ENCODE data around the gene CARD10. TPM values are rescaled to one million over a fixed set of nuclear protein-coding genes. Genes with fewer than 3 reads are reported as not detected.

Gene CARD10
- polyA plus RNA-seq, 1 of the 3 experiments (the other 2 are of a cell fraction) = 14.5 TPM

DNA sequence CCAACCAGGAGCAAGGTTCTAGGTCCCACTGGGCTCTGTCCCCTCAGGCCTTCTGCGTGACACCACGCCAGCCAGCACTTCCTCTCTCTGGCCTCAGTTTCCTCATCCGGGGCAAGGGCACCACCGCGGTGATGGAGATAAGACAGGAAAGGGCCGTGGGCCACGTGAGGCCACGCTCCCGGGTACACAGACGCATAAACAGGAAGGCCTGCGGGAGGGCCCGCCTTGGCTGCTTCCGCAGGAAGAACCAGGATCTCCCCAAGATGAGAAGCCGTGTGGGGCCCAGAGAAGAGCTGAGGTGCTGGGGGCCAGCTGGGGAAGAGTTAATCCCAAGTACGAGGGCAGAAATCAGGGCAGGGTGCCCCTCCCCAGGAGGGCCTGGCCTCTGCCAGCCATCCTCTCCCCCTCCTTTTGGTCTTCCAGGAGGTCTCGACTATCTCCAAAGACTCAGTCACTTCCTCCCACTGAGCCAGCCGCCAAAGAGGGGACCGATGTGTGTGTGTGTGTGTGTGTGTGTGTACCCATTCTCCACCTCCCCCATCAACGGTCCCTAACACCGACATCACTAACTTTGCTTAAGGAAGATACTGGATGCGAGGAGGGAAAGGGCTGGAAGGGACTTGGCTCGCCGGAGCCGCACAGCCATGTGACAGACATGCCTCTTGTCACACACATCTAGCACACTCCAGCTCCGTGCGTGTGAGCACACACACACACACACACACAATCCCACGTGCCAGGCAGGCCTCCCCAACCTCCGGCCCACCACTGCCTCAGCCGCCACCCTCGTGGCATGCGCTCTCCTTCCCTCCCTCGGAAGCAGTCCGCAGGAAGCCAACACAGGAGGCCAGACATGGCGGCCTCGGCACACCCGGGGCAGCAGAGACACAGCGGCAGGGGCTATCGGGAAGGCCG lies 34.5 kb downstream of the CARD10 start:
- TF ChIP-seq POLR2AphosphoS5 (IDR thresholded peaks at IDR 0.05; ENCODE audit: low read depth, low read length) (no peak), ELF1 (IDR thresholded peaks at IDR 0.05) (no peak), MXI1 (IDR thresholded peaks at IDR 0.05; ENCODE audit: low read depth, low read length) (no peak), JUND (IDR thresholded peaks at IDR 0.05) (no peak), GABPA (IDR thresholded peaks at IDR 0.05; ENCODE audit: low read depth) (no peak), IRF3 (IDR thresholded peaks at IDR 0.05; ENCODE audit: low read depth, low read length) (no peak), CHD2 (IDR thresholded peaks at IDR 0.05; ENCODE audit: low read length, partially characterized antibody) (no peak), FOXM1 (IDR thresholded peaks at IDR 0.05; ENCODE audit: low read depth) (no peak), SIN3A (IDR thresholded peaks at IDR 0.05; ENCODE audit: borderline replicate concordance, low read depth, low read length) (no peak), GATA2 (CRISPR knock-in tag; IDR thresholded peaks at IDR 0.05) (no peak), USF2 (IDR thresholded peaks at IDR 0.05; ENCODE audit: borderline replicate concordance, low read depth, low read length) (no peak), RCOR1 (IDR thresholded peaks at IDR 0.05; ENCODE audit: low read length) (no peak)
- Histone ChIP-seq H3K9me2 (no peaks in the 10 kb centered on the region), H3K27me3 (ENCODE audit: insufficient read depth) (no peaks in the 10 kb centered on the region), H4K20me1 (ENCODE audit: insufficient read depth) (no peaks in the 10 kb centered on the region), H3K4me3 (ENCODE audit: low read depth in 2 of 2, low read length in 1 of 2) (no peak overlapping the region), H3K9ac (no peak overlapping the region), H3K27ac (ENCODE audit: low read depth in 2 of 2, low read length in 1 of 2) (no peak overlapping the region), H3K4me2 (no peak overlapping the region), H3F3A (replicated peaks; ENCODE audit: insufficient read depth) (peaks cover 3% of the 10 kb centered on the region), H3K36me3 (replicated peaks in 1 of 2; ENCODE audit: control insufficient read depth in 1 of 2, insufficient read depth in 2 of 2, low read length in 1 of 2) (no peaks in the 10 kb centered on the region), H2AFZ (ENCODE audit: low read depth) (no peak overlapping the region), H3K79me2 (ENCODE audit: insufficient read depth) (no peaks in the 10 kb centered on the region), H3K9me3 (no peaks in the 10 kb centered on the region), H3K4me1 (ENCODE audit: control insufficient read depth in 1 of 2, insufficient read depth in 2 of 2, low read depth in 1 of 2, low read length in 1 of 2) (peaks cover 0 to 13% of the 10 kb centered on the region in 2 experiments; a peak in 1 of 4 replicates)
- 95% methylated on average over 32 of the region's 39 CpGs for WGBS (ENCODE audit: low lambda C conversion rate)
- POLR2A ChIA-PET = no interaction called here
- DNase-seq = no peak
- CTCF ChIA-PET = interaction anchor here (0.6 to 3.2 kb wide), 3 partner anchors 12 to 77 kb away, joined by 3 to 21 read pairs (median 5); no protein-coding TSS in a partner anchor

- Histone ChIP-seq H2AFZ (ENCODE audit: low read depth) (no peak overlapping the region), H3K9me3 (no peaks in the 10 kb centered on the region), H3K27ac (ENCODE audit: low read depth in 2 of 2, low read length in 1 of 2) (no peak overlapping the region), H3K79me2 (ENCODE audit: insufficient read depth) (no peaks in the 10 kb centered on the region), H3K9me2 (no peaks in the 10 kb centered on the region), H3K9ac (no peak overlapping the region), H4K20me1 (ENCODE audit: insufficient read depth) (no peaks in the 10 kb centered on the region), H3K36me3 (replicated peaks in 1 of 2; ENCODE audit: control insufficient read depth in 1 of 2, insufficient read depth in 2 of 2, low read length in 1 of 2) (no peaks in the 10 kb centered on the region), H3K4me3 (ENCODE audit: low read depth in 2 of 2, low read length in 1 of 2) (no peak overlapping the region), H3K4me2 (no peak overlapping the region), H3F3A (replicated peaks; ENCODE audit: insufficient read depth) (peaks cover 3% of the 10 kb centered on the region), H3K27me3 (ENCODE audit: insufficient read depth) (no peaks in the 10 kb centered on the region), H3K4me1 (ENCODE audit: control insufficient read depth in 1 of 2, insufficient read depth in 2 of 2, low read depth in 1 of 2, low read length in 1 of 2) (peaks cover 0 to 10% of the 10 kb centered on the region in 2 experiments; a peak in 1 of 4 replicates)
- DNase-seq = no peak
- CTCF ChIA-PET = interaction anchor here (1.3 to 4.0 kb wide), 2 partner anchors 10 to 11 kb away, joined by 7 to 22 read pairs; no protein-coding TSS in a partner anchor
- POLR2A ChIA-PET = interaction anchor here (0.6 kb wide), 1 partner anchor 196 kb away, joined by 4 read pairs; no protein-coding TSS in a partner anchor
- WGBS (ENCODE audit: low lambda C conversion rate) = 88% methylated on average over 13 of the region's 13 CpGs
- no peak for TF ChIP-seq FOXJ3 (CRISPR knock-in tag; IDR thresholded peaks at IDR 0.05)
- no peak for TF ChIP-seq NFIC (IDR thresholded peaks at IDR 0.05; ENCODE audit: borderline replicate concordance)
- TF ChIP-seq SMC3 (IDR thresholded peaks at IDR 0.05; ENCODE audit: low read depth, low read length) = no peak
- TF ChIP-seq, protein P1, sequence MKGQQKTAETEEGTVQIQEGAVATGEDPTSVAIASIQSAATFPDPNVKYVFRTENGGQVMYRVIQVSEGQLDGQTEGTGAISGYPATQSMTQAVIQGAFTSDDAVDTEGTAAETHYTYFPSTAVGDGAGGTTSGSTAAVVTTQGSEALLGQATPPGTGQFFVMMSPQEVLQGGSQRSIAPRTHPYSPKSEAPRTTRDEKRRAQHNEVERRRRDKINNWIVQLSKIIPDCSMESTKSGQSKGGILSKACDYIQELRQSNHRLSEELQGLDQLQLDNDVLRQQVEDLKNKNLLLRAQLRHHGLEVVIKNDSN (IDR thresholded peaks at IDR 0.05; ENCODE audit: borderline replicate concordance, low read depth) = no peak
- no peak for TF ChIP-seq USF2 (IDR thresholded peaks at IDR 0.05; ENCODE audit: borderline replicate concordance, low read depth, low read length)
- TF ChIP-seq EZH2phosphoT487 (IDR thresholded peaks at IDR 0.05; ENCODE audit: borderline replicate concordance, low read depth) = no peak
- TF ChIP-seq, protein P2, sequence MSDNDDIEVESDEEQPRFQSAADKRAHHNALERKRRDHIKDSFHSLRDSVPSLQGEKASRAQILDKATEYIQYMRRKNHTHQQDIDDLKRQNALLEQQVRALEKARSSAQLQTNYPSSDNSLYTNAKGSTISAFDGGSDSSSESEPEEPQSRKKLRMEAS (IDR thresholded peaks at IDR 0.05; ENCODE audit: low read depth) = no peak
- no peak for TF ChIP-seq JUND (IDR thresholded peaks at IDR 0.05)
- no peak for TF ChIP-seq ELF1 (IDR thresholded peaks at IDR 0.05)
- TF ChIP-seq TCF12 (IDR thresholded peaks at IDR 0.05) = no peak
- no peak for TF ChIP-seq FOXM1 (IDR thresholded peaks at IDR 0.05; ENCODE audit: low read depth)
- TF ChIP-seq YY1 (IDR thresholded peaks at IDR 0.05; ENCODE audit: low read depth) = no peak
- no peak for TF ChIP-seq NRF1 (IDR thresholded peaks at IDR 0.05; ENCODE audit: low read depth, low read length)
- no peak for TF ChIP-seq GATA2 (CRISPR knock-in tag; IDR thresholded peaks at IDR 0.05)
These were observed 36.2 kb downstream of the CARD10 start for GRCh38 chr22:37483050-37483449.

Data from SK-N-SH (cell line).